VCaP (cell line): ENCODE measurements around the gene GNA12.

Source experiments
- H3K27ac ChIP-seq: fragments of 450-650 bp; 2 replicates; pipeline ENCODE4 v1.5.1; 2017
- TF ChIP-seq, protein P1 (sequence below): fragments of 450-650 bp; conservative IDR thresholded peaks from 2 replicates; pipeline ENCODE4 v1.5.1; 2017; ENCODE audit warnings: mild to moderate bottlenecking, moderate library complexity

The GNA12 gene

DNA sequence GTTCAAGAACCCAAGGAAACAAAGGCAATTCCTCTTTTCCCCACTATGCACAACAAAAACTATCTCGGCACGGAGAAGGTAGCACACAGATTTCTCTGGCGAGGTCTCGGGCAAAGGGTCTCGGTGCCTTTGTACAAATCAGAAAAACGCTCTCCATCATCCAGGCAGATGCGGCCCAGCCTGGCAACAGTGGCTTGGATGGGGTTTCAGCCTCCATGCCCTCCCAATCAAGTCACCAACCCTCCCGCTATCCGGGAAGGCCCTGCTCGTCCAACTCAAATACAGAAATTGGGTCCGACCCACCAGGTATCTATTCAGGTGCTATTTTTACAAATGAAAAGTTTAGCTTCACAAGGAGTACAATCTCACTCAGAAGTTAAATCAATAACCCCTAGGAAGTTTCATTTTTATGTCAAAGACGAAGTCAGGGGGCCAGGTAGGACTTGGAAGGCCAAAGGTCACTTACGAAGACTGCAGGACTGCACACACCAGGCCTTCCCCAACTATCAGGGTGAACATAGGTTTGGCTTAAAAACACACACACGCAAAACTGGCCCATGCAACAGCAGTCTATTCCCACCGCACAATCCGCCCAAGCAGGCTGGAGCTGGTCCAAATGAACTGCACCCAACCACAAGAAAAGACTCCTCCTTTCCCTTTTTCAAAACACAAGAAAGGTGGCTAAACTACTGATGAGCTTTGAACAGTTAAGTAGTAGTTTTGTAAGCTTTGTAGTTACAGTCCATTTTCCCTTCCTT lies 43.0 kb downstream of the GNA12 start:
- TF ChIP-seq, protein P1, sequence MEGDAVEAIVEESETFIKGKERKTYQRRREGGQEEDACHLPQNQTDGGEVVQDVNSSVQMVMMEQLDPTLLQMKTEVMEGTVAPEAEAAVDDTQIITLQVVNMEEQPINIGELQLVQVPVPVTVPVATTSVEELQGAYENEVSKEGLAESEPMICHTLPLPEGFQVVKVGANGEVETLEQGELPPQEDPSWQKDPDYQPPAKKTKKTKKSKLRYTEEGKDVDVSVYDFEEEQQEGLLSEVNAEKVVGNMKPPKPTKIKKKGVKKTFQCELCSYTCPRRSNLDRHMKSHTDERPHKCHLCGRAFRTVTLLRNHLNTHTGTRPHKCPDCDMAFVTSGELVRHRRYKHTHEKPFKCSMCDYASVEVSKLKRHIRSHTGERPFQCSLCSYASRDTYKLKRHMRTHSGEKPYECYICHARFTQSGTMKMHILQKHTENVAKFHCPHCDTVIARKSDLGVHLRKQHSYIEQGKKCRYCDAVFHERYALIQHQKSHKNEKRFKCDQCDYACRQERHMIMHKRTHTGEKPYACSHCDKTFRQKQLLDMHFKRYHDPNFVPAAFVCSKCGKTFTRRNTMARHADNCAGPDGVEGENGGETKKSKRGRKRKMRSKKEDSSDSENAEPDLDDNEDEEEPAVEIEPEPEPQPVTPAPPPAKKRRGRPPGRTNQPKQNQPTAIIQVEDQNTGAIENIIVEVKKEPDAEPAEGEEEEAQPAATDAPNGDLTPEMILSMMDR, result no peak
- peak overlapping the region; percentile 97 for H3K27ac ChIP-seq

DNA sequence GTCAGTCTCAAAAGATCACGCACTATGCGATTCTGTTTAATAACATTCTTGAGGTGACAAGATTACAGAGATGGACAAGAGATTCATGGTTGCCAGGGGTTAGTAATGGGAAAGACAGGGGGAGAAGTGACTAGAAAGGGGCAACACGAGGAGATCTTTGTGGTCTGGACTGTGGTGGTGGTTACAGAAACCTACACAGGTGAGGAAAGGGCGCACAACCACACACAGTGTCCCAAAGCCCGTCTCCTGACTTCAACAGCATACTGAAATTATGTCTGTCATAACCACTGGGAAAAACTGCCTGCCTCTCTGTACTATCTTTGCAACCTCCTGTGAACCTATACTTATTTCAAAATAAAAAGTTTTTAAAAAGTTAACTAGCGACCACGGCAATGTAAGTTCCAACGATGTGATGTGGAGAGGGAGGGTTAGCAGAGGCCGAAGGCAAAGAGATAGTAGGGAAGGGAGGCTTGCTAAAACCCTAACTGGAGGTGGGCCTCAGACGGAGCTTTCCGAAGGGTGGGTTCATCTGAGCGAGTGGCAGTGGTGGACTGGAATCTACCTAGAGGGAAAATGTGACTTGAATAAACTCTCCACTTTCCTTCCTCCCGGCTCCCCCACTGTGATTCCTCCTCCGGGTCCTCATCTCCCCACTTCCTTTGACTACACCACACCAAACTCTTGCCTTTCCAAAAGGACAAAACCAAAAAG lies 43.7 kb downstream of the GNA12 start:
- TF ChIP-seq, protein P1, result no peak
- H3K27ac ChIP-seq, result no peak overlapping the region

DNA sequence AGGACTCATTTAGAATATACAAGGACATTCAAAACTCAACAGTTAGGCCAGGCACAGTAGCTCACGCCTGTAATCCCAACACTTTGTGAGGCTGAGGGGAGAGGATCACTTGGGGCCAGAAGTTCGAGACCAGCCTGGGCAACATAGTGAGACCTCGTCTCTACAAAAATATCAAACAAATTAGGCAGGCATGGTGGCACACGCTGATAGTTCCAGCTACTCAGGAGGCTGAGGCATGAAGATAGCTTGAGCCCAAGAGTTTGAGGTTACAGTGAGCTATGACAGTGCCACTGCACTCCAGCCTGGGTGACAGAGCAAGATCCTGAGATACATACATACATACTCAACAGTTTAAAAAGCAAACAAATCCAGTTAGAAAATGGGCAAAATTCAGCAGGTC lies 44.9 kb downstream of the GNA12 start:
- H3K27ac ChIP-seq, result no peak overlapping the region
- TF ChIP-seq, protein P1, result no peak

DNA sequence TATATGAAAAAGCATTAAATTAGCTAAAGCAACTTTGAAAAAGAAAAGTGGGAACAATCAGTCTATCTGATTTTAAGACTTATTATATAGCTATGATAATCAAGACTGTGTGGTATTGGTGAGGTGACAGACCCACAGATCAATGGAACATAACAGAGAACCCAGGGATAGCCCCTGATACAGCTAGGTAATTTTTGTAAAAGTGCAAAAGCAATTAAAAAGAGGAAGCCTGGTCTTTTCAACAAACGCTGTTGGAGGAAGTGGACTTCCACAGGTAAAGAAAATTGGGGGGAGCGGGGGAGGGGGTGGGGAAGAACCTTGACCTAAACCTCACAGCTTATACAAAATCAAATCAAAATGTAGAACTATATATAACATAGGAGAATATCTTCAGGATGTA lies 45.4 kb downstream of the GNA12 start:
- H3K27ac ChIP-seq, result no peak overlapping the region
- TF ChIP-seq, protein P1, result no peak

DNA sequence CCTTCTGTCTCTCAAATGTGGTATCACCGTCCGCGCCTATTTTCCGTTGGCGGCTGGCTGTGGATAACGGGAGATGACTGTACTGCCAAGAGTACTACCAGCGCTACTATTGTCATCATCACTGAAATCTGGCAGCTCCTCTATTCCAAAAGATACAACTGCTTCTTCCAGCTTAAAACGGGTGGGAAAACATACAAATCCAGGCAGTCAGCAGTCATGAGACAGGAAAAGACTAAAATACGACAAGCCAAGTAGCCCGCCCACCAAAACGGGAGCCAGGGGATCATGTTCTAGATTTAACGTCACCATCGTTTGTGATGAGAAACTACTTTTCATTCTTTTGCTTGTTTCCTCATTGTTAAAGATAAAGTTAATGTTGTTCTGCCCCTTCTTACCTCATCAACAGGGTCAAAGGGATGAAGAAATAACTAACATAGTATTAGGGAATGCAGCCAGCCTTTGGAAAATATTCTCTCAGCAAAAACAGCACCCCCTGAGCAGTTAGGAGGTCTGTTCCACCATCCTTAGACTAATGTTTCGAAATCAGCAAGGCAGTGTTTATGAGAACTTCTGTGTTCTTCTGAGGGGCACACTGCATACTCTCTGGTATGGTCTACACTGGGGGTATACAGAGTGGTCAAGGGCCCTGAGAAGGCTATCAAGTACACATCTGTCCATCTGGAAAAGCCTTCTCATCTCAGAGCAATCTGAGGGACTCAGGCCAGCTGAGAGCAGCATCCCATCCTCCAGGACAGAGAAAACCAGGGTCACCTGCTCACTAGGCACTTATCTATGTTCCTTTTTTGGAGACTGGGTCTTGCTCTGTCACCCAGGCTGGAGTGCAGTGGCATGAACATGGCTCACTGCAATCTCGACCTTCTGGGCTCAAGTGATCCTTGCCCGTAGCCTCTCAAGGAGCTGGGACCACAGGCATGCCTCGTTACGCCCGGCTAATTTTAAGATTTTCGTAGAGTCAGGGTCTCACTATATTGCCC lies 47.5 kb downstream of the GNA12 start:
- TF ChIP-seq, protein P1, result no peak
- no peak overlapping the region for H3K27ac ChIP-seq

DNA sequence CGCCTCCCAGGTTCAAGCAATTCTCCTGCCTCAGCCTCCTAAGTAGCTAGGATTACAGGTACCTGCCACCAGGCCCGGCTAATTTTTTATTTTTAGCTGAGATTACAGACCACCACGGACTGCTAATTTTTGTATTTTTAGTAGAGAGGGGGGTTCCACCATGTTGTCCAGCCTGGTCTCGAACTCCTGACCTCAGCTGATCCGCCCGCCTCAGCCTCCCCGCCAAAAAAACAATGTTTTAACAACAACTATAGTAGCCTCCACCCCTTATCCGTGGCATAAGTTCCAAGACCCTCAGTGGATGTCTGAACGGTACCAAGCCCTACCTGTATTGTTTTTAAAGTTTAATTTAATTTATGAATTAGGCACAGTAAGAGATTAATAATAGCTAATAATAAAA lies 48.2 kb downstream of the GNA12 start:
- TF ChIP-seq, protein P1, result no peak
- no peak overlapping the region for H3K27ac ChIP-seq
